Keratinocyte (primary cell): Measurements from ENCODE around the gene EDN2. TPM values are rescaled to one million over a fixed set of nuclear protein-coding genes. Genes with fewer than 3 reads are reported as not detected.

ENCODE experiments used
- DNase-seq: peaks from one replicate; pipeline ENCODE4 v3.0.0-alpha.2; 2011; ENCODE audit warnings: low read depth, missing footprints, low spot score
- FAIRE-seq: peaks from 2 replicates; lab custom pipeline; 2011; peaks lifted over from hg19 to GRCh38; lab: Jason Lieb, UNC
- H2AFZ ChIP-seq: 2 replicates; pipeline ENCODE4 v1.6.0; 2012; ENCODE audit warnings: low read length, control low read depth, inconsistent platforms; ENCODE audit not compliant: control insufficient read depth
- H3K27ac ChIP-seq: 2 replicates; pipeline ENCODE4 v1.5.1; 2011; ENCODE audit warnings: low read length; ENCODE audit not compliant: control insufficient read depth, insufficient read depth
- H3K27me3 ChIP-seq: 3 replicates; pipeline ENCODE4 v1.6.0; 2011; ENCODE audit warnings: low read length; ENCODE audit not compliant: control insufficient read depth, insufficient read depth; ENCODE audit errors: extremely low read depth
- H3K36me3 ChIP-seq, 2 experiments: 2 replicates in 1 of 2; 3 replicates in 1 of 2; pipeline ENCODE4 v1.5.1; 2011; ENCODE audit warnings: low read length in 2 of 2, mild to moderate bottlenecking in 1 of 2; ENCODE audit not compliant: control insufficient read depth in 2 of 2, insufficient read depth in 2 of 2; ENCODE audit errors: extremely low read depth in 1 of 2
- H3K4me1 ChIP-seq: 3 replicates; pipeline ENCODE4 v1.5.1; 2011; ENCODE audit warnings: low read length; ENCODE audit not compliant: control insufficient read depth, insufficient read depth; ENCODE audit errors: extremely low read depth
- H3K4me2 ChIP-seq: 3 replicates; pipeline ENCODE4 v1.6.0; 2011; ENCODE audit warnings: low read depth, low read length; ENCODE audit not compliant: control insufficient read depth, insufficient read depth; ENCODE audit errors: extremely low read depth
- H3K4me3 ChIP-seq, 3 experiments: fragments of 200-600 bp in 1 of 3; sonication (generic) in 1 of 3; 2 replicates in 2 of 3; 3 replicates in 1 of 3; pipeline ENCODE4 v1.5.1; 2011 to 2016; ENCODE audit warnings: low read length in 3 of 3, mild to moderate bottlenecking in 3 of 3, control low read depth in 2 of 3, inconsistent platforms in 1 of 3, low read depth in 1 of 3, mixed read lengths in 1 of 3, mixed run types in 1 of 3, moderate library complexity in 1 of 3; ENCODE audit not compliant: control insufficient read depth in 2 of 3, insufficient read depth in 2 of 3; ENCODE audit errors: extremely low read depth in 1 of 3
- H3K79me2 ChIP-seq: 2 replicates; pipeline ENCODE4 v1.6.0; 2012; ENCODE audit warnings: low read length; ENCODE audit not compliant: control insufficient read depth, insufficient read depth
- H3K9ac ChIP-seq: 3 replicates; pipeline ENCODE4 v1.6.0; 2011; ENCODE audit warnings: low read length; ENCODE audit not compliant: control insufficient read depth, insufficient read depth; ENCODE audit errors: extremely low read depth
- H3K9me1 ChIP-seq: 3 replicates; pipeline ENCODE4 v1.6.0; 2011; ENCODE audit warnings: low read length; ENCODE audit not compliant: control insufficient read depth, insufficient read depth; ENCODE audit errors: extremely low read depth
- H3K9me3 ChIP-seq: 2 replicates; pipeline ENCODE4 v1.5.1; 2012; ENCODE audit warnings: low read depth, low read length; ENCODE audit not compliant: control insufficient read depth
- H4K20me1 ChIP-seq: 3 replicates; pipeline ENCODE4 v1.6.0; 2011; ENCODE audit warnings: low read length; ENCODE audit not compliant: control insufficient read depth, insufficient read depth; ENCODE audit errors: extremely low read depth
- EZH2 ChIP-seq: IDR thresholded peaks from one replicate; pipeline ENCODE4 v1.6.1; 2012; ENCODE audit warnings: inconsistent platforms, mild to moderate bottlenecking, low read length, moderate library complexity
- dilution Hi-C: fragments of 300-500 bp; cut with MboI; formaldehyde crosslinking; loops from one replicate; pipeline ENCODE4 v1.7.0; 2020; ENCODE audit warnings: low sequenced_read_pairs; ENCODE audit not compliant: extremely low pct_ligation_motif_present
- polyA plus RNA-seq, 5 experiments: library from polyadenylated mRNA; depleted of rRNA in 3 of 5; stranded (reverse) in 3 of 5; stranded (forward) in 1 of 5; unstranded in 1 of 5; fragments of >200 nt; gene quantifications; 1 replicate in 1 of 5; 2 replicates in 3 of 5; 3 replicates in 1 of 5; pipeline versions ENCODE4 v1.2.1 to v1.2.3, GENCODE V29; 2011 to 2012; ENCODE audit warnings: missing spikeins in 2 of 5, low read depth in 1 of 5, low replicate concordance in 1 of 5
- TF ChIP-seq, protein P1 (sequence below), 3 experiments: IDR thresholded peaks in 1 of 3; conservative IDR thresholded peaks in 1 of 3; optimal IDR thresholded peaks in 1 of 3; 2 replicates in 2 of 3; 3 replicates in 1 of 3; pipeline versions ENCODE3 to v1.5.1; 2011; ENCODE audit warnings: low read length in 3 of 3, mild to moderate bottlenecking in 3 of 3, moderate library complexity in 2 of 3, control low read depth in 1 of 3, inconsistent platforms in 1 of 3; ENCODE audit not compliant: insufficient read depth in 2 of 3; ENCODE audit errors: extremely low read depth in 1 of 3

Gene EDN2
- polyA plus RNA-seq, 1 donor (not counting 4 experiments of a cell fraction or from before 2014, with no cell fraction given), result 0.34 TPM

DNA sequence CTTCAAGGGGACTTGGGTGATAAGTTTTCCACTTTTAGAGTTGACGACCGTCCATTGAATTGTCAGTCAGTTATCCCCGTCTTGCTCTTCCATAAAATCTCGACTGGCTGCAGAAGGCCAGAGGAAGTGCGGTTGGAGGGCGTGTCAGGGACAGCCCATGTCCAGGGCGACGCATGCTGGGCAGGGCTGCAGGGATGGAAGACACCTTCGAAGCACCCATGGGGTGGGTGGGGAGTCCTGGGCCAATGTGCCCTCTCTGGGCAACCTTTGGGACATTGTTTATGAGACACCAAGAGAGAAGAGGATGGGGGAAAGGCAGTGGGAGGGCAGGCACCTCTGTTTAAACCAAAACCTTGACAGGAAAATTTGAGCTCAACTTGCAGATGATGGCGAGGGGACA lies 38.6 kb upstream of the EDN2 start:
- Histone ChIP-seq H3K9ac (no peak overlapping the region), H3K9me3 (no peaks in the 10 kb centered on the region), H2AFZ (no peak overlapping the region), H3K27me3 (no peaks in the 10 kb centered on the region), H3K4me1 (no peaks in the 10 kb centered on the region), H4K20me1 (no peaks in the 10 kb centered on the region), H3K79me2 (no peaks in the 10 kb centered on the region), H3K27ac (no peak overlapping the region), H3K36me3 (no peaks in the 10 kb centered on the region), H3K4me2 (no peak overlapping the region), H3K4me3 (no peak overlapping the region), H3K9me1 (no peaks in the 10 kb centered on the region)
- TF ChIP-seq, protein P1, sequence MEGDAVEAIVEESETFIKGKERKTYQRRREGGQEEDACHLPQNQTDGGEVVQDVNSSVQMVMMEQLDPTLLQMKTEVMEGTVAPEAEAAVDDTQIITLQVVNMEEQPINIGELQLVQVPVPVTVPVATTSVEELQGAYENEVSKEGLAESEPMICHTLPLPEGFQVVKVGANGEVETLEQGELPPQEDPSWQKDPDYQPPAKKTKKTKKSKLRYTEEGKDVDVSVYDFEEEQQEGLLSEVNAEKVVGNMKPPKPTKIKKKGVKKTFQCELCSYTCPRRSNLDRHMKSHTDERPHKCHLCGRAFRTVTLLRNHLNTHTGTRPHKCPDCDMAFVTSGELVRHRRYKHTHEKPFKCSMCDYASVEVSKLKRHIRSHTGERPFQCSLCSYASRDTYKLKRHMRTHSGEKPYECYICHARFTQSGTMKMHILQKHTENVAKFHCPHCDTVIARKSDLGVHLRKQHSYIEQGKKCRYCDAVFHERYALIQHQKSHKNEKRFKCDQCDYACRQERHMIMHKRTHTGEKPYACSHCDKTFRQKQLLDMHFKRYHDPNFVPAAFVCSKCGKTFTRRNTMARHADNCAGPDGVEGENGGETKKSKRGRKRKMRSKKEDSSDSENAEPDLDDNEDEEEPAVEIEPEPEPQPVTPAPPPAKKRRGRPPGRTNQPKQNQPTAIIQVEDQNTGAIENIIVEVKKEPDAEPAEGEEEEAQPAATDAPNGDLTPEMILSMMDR (optimal IDR thresholded peaks at IDR 0.05 in 1 of 3, IDR thresholded peaks at IDR 0.05 in 1 of 3, conservative IDR thresholded peaks at IDR 0.05 in 1 of 3; ENCODE audit: extremely low read depth in 1 of 3, insufficient read depth in 2 of 3, low read length in 3 of 3), result no peak
- no peak for TF ChIP-seq EZH2
- DNase-seq, result no peak
- dilution Hi-C loops, result no loop called here
- FAIRE-seq, result no peak

DNA sequence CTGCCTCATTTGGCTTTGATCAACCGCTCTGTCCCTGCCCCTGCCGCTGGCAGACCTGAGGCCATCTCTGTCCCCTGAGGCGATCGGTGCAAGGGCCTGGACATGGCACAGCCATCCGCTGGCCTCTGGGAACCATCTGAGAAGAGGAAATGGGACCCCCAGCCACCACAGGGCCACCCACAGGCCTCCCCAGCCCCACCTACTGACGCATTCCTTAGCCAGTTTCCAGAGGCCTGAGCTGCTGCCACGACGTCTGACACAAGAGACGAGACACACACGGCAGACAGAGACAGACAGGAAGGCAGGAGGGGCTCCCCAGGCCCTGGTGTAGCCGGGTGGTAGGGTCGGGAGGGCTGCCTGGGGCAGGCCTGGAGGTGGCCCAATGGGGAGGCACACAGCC lies 37.3 kb upstream of the EDN2 start:
- Histone ChIP-seq H3K9me1 (no peaks in the 10 kb centered on the region), H3K79me2 (no peaks in the 10 kb centered on the region), H3K4me1 (no peaks in the 10 kb centered on the region), H3K36me3 (no peaks in the 10 kb centered on the region), H3K9me3 (no peaks in the 10 kb centered on the region), H3K9ac (no peak overlapping the region), H3K4me3 (no peak overlapping the region), H4K20me1 (no peaks in the 10 kb centered on the region), H3K27me3 (peaks cover 3% of the 10 kb centered on the region), H3K27ac (no peak overlapping the region), H3K4me2 (no peak overlapping the region), H2AFZ (no peak overlapping the region)
- DNase-seq (no peak), FAIRE-seq (no peak)
- dilution Hi-C loops, result no loop called here
- TF ChIP-seq EZH2, result no peak
- TF ChIP-seq, protein P1 (optimal IDR thresholded peaks at IDR 0.05 in 1 of 3, IDR thresholded peaks at IDR 0.05 in 1 of 3, conservative IDR thresholded peaks at IDR 0.05 in 1 of 3; ENCODE audit: extremely low read depth in 1 of 3, insufficient read depth in 2 of 3, low read length in 3 of 3), result no peak
